Type B pancreatic cell (in vitro differentiated cells): ENCODE measurements around the gene AQP6. TPM values are rescaled to one million over a fixed set of nuclear protein-coding genes. Genes with fewer than 3 reads are reported as not detected.

Source experiments
- DNase-seq: peaks from one replicate; pipeline ENCODE4 v3.0.0; 2021; ENCODE audit warnings: mixed read lengths; ENCODE audit not compliant: unreplicated experiment; ENCODE audit errors: extremely low spot score
- H3K27ac Mint-ChIP-seq: 2 replicates; pipeline ENCODE4 v1.8.0; 2021; ENCODE audit warnings: mild to moderate bottlenecking, mixed read lengths
- H3K27me3 Mint-ChIP-seq: 2 replicates; pipeline ENCODE4 v1.8.0; 2021; ENCODE audit warnings: mixed read lengths
- H3K36me3 Mint-ChIP-seq: 2 replicates; pipeline ENCODE4 v1.8.0; 2021; ENCODE audit warnings: mixed read lengths
- H3K4me1 Mint-ChIP-seq: one replicate; pipeline ENCODE4 v1.8.0; 2021; ENCODE audit warnings: mixed read lengths; ENCODE audit not compliant: unreplicated experiment
- H3K4me3 Mint-ChIP-seq: 2 replicates; pipeline ENCODE4 v1.8.0; 2021; ENCODE audit warnings: mild to moderate bottlenecking, mixed read lengths
- H3K9me3 Mint-ChIP-seq: 2 replicates; pipeline ENCODE4 v1.8.0; 2021; ENCODE audit warnings: mixed read lengths
- CTCF ChIP-seq: fragments of 200-600 bp; sonication (generic); conservative IDR thresholded peaks from 2 replicates; pipeline ENCODE4 v1.5.0; 2021; ENCODE audit warnings: antibody characterized with exemption, mild to moderate bottlenecking
- total RNA-seq: library from RNA; stranded (reverse); gene quantifications from 2 replicates; pipeline ENCODE4 v1.2.1, GENCODE V29; 2021; ENCODE audit warnings: low replicate concordance

Gene AQP6
- total RNA-seq, 1 donor from 2014 or later, result 0.22 TPM

GRCh38 chr12:50026691-50027090 is 53.9 kb downstream of the AQP6 start:
- Mint-ChIP-seq H3K4me1 (peaks cover 16% of the 10 kb centered on the region), H3K36me3 (peaks cover 10% of the 10 kb centered on the region), H3K9me3 (peaks cover 3% of the 10 kb centered on the region), H3K4me3 (no peak overlapping the region), H3K27ac (no peak overlapping the region), H3K27me3 (no peaks in the 10 kb centered on the region)
- TF ChIP-seq CTCF, result no peak
- DNase-seq, result no peak

Other genes with a start within 250 kb of the AQP6 start
- 497 and 686 TPM in 2 replicates for gene TMBIM6, start 231.4 kb upstream of the AQP6 start, total RNA-seq
- 9.7 and 28.8 TPM in 2 replicates for gene NCKAP5L, start 144.5 kb upstream of the AQP6 start, total RNA-seq
- 8.1 and 8.5 TPM in 2 replicates for gene BCDIN3D, start 129.8 kb upstream of the AQP6 start, total RNA-seq
- gene FAIM2, start 69.0 kb upstream of the AQP6 start, total RNA-seq, result 0.14 and 1.7 TPM in 2 replicates
- 0.55 TPM in 1 of 2 replicates, not detected in the other for gene AQP2, start 22.2 kb upstream of the AQP6 start, total RNA-seq
- gene AQP5, start 11.1 kb upstream of the AQP6 start, total RNA-seq, result 0.95 and 0.97 TPM in 2 replicates
- 32.4 and 70.6 TPM in 2 replicates for gene RACGAP1, start 52.5 kb downstream of the AQP6 start, total RNA-seq
- 5.5 and 18.1 TPM in 2 replicates for gene ASIC1, start 84.6 kb downstream of the AQP6 start, total RNA-seq
- gene SMARCD1, start 112.4 kb downstream of the AQP6 start, total RNA-seq, result 55.0 and 100 TPM in 2 replicates
- 9.0 and 12.5 TPM in 2 replicates for gene GPD1, start 131.1 kb downstream of the AQP6 start, total RNA-seq
- gene COX14, start 139.3 kb downstream of the AQP6 start, total RNA-seq, result 42.6 and 55.2 TPM in 2 replicates
- gene CERS5, start 194.4 kb downstream of the AQP6 start, total RNA-seq, result 32.5 and 59.7 TPM in 2 replicates